HT-29 (cell line): ENCODE measurements around the gene PXT1. TPM values are rescaled to one million over a fixed set of nuclear protein-coding genes. Genes with fewer than 3 reads are reported as not detected.

Experiments
- DNase-seq: peaks from one replicate; pipeline ENCODE4 v3.0.0-alpha.2; 2015; ENCODE audit warnings: low spot score
- small RNA-seq: library from RNA; depleted of rRNA; stranded (forward); fragments of <200 nt; gene quantifications from one replicate; pipeline ENCODE3, GENCODE V24; 2014
- total RNA-seq: library from RNA; depleted of rRNA; stranded (reverse); fragments of >200 nt; shearing (Covaris generic); gene quantifications from 2 replicates; pipeline ENCODE4 v1.2.3, GENCODE V29; 2014; rRNA removed

PXT1 gene
- total RNA-seq, 1 experiment from 2014 or later = 0.25 TPM

DNA sequence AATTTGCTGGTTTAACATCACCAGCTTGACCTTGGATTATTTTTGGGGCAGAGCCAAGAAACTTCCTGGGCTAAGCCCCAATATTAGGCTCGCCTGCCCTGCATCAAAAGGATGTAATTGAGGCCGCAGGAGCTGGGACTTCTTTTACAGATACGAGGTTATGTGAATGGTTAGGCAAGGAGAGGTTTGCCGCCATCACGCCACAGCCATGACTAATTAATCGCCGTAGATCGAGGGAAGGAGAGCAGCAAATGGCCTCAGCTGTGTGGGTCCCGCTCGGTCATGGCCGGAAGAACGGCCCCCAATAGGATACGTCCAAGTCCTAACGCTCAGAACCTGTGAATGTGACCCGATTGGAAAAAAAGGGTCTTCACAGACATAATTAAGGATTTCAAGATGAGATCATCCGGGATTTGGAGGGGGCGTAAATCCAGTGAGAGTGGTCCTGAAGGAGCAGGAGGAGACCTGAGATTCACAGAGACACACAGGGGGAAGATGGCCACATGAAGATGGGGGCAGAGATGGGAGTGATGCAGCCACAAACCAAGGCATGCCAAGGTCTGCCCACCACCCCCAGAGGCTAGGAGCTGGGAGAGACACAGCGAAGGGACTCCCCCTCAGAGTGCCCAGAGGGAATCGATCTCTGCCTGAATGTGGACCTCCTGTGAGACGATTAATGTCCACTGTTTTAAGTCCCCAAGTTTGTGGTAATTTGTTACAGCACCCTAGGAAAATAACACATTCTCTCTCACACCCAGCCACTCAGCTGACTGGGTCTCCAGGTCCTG is 96.0 kb downstream of the PXT1 start:
- DNase-seq = no peak

DNA sequence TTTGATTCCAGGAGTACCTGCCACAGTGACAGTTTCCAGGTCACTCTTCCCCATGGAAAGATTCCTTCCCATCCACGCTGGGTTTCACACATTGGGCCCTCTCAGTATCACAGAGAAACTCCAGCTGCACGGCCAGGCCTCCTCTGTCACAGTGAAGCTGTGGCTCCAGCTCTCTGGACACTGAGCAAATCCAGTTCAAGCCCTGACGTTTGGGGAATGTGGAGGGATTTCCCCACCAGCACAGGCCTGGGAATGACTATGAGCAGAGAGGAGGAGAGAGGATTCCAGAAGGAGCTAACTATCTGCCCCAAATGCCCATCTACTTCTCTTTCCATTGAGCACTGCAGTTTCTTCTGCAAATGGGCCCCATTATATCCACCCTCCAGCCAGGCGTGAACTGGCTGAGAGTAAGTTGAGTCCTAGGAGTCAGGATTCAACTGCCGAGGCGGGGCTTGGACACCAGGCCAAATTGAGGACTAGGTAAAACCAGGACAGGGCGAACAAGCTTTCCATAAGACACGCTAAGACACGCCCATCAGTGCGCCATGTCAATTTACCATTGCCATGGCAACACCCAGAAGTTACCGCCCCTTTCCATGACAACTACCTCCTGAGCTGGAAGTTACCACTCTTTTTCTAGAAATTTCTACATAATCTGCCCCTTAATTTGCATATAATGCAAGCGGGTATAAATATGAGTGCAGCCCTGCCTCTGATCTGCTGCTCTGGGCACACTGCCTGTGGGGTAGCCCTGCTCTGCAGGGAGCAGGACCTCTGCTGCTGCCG is 96.8 kb downstream of the PXT1 start:
- DNase-seq = no peak

DNA sequence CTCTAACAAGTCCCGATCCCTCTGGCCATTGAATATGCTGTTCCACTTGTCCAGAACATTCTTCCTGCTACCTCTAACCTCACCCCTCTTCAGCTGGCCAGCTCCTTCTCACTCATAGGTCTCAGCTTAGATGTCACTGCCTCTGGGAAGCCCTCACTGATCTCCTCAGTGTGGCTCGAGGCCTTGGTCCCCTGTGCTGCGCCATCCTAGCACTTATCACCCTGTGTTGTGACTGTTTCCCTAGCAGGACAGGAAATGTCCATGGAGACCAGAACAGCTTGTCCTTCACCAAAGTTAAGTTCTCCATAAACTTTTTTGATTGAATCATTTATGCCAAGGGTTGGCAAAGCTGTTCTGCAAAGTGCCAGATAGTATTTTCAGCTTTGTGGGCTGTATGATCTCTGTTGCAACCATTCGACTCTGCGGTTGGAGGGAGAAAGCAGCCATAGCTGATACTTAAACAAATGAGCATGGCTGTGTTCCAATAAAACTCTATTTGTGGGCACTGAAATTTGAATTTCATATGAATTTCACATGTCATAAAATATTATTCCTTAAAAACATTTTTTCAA is 99.5 kb downstream of the PXT1 start:
- DNase-seq = no peak

DNA sequence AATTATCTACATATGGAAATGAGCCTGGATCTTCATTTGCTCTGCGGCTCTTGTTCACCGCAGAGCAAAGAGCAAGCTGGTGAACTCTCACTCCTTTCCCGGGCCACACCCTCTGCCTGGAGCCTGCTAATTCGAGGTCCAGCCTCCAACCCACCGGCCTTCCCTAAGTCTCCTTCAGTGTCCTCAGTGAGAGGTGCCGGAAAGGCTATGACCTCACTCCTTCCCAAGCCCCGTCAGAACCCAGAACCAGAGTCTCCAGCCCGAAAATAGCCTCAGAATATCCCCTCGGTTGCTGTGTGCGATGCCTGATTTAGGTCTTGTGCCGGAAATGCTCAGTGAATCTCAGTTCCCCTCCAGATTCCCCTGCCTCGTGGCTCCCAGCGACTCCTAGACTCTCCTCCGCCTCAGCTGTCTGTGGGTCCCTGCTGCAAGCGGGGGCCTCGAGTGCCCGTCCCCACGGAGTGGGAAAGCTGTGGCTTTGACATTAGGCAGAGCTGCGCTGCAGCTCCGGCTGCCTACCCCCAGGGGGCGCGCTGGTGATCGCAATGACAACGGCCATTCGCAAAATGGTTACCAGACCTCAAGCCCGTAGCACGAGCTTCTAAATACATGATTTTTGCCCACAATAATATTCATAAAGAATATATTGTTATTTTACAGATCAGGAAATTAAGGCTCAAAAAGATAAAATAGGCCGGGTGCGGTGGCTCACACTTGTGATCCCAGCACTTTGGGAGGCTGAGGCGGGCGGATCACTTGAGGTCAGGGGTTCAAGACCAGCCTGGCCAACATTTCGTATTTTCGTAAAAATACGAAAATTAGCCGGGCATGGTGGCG is 101.8 kb downstream of the PXT1 start:
- peak; percentile 77 for DNase-seq

Small RNA genes within 50 kb of the gene (small RNA-seq; reads per million reads assigned to genes)
- not detected for gene RN7SL502P

Other genes with a start within 250 kb of the PXT1 start
- 26.2 and 32.6 TPM in 2 replicates for gene BRPF3, start 246.1 kb downstream of the PXT1 start, total RNA-seq
- gene PNPLA1, start 172.8 kb downstream of the PXT1 start, total RNA-seq = 0.23 and 0.38 TPM in 2 replicates
- gene BNIP5, start 106.0 kb downstream of the PXT1 start, total RNA-seq = 3.6 and 4.6 TPM in 2 replicates
- 0.34 and 1.3 TPM in 2 replicates for gene ETV7, start 55.2 kb downstream of the PXT1 start, total RNA-seq
- 15.5 and 16.8 TPM in 2 replicates for gene KCTD20, start 146 bp upstream of the PXT1 start, total RNA-seq
- gene STK38, start 104.6 kb upstream of the PXT1 start, total RNA-seq = 6.5 and 8.1 TPM in 2 replicates
- 269 and 285 TPM in 2 replicates for gene SRSF3, start 151.5 kb upstream of the PXT1 start, total RNA-seq
- 63.8 and 67.4 TPM in 2 replicates for gene CDKN1A, start 235.9 kb upstream of the PXT1 start, total RNA-seq